Activated CD8-positive, alpha-beta memory T cell treated with anti-CD3 and anti-CD28 coated beads, Interleukin-2, amount 10 ng/mL, durations not matched to agents 7 days and 5 days (primary cell): ENCODE results near the gene IFFO2. TPM values are rescaled to one million over a fixed set of nuclear protein-coding genes. Genes with fewer than 3 reads are reported as not detected.

Experiments
- ATAC-seq: fragments of 150-1000 bp; cut with Tn5 transposase; one replicate; pipeline ENCODE4 v1.10.0; 2021; ENCODE audit warnings: moderate library complexity
- CTCF ChIA-PET: fragments of 350-600 bp; sonication (Branson Sonifier 250); formaldehyde crosslinking; loops from one replicate; lab custom pipeline; 2021; ENCODE audit warnings: antibody characterized with exemption; lab: Charles Lee
- DNase-seq: peaks from one replicate; pipeline ENCODE4 v3.0.0-alpha.2; 2020
- H3K27ac Mint-ChIP-seq: one replicate; pipeline ENCODE4 v1.8.0; 2021; ENCODE audit warnings: mild to moderate bottlenecking, mixed read lengths
- H3K27me3 Mint-ChIP-seq: one replicate; pipeline ENCODE4 v1.8.0; 2021; ENCODE audit warnings: mixed read lengths
- H3K36me3 Mint-ChIP-seq: one replicate; pipeline ENCODE4 v1.8.0; 2021; ENCODE audit warnings: mild to moderate bottlenecking, mixed read lengths
- H3K4me1 Mint-ChIP-seq: one replicate; pipeline ENCODE4 v1.8.0; 2021; ENCODE audit warnings: mixed read lengths
- H3K4me3 Mint-ChIP-seq: one replicate; pipeline ENCODE4 v1.8.0; 2021; ENCODE audit warnings: mild to moderate bottlenecking, moderate library complexity, mixed read lengths
- H3K9me3 Mint-ChIP-seq: one replicate; pipeline ENCODE4 v1.8.0; 2022; ENCODE audit warnings: low read depth, mixed read lengths
- total RNA-seq, 2 experiments: library from RNA; stranded (reverse); gene quantifications; one replicate each; pipeline ENCODE4 v1.2.3, GENCODE V29; 2021

The IFFO2 gene
- total RNA-seq, 2 experiments from 2014 or later, result 12.5 to 13.7 TPM

- DNase-seq, result no peak
- H3K4me3 Mint-ChIP-seq, result no peak overlapping the region
- no peaks in the 10 kb centered on the region for H3K36me3 Mint-ChIP-seq
- no peak overlapping the region for H3K27ac Mint-ChIP-seq
- no peak for ATAC-seq
- no peaks in the 10 kb centered on the region for H3K4me1 Mint-ChIP-seq
- H3K27me3 Mint-ChIP-seq, result peaks cover 18% of the 10 kb centered on the region
- CTCF ChIA-PET, result no interaction called here
- no peaks in the 10 kb centered on the region for H3K9me3 Mint-ChIP-seq
Measured at GRCh38 chr1:18989176-18989799, 32.8 kb upstream of the IFFO2 start.

- H3K9me3 Mint-ChIP-seq, result peaks cover 14% of the 10 kb centered on the region
- peaks cover 43% of the 10 kb centered on the region for H3K27me3 Mint-ChIP-seq
- no peak overlapping the region for H3K27ac Mint-ChIP-seq
- CTCF ChIA-PET, result no interaction called here
- no peaks in the 10 kb centered on the region for H3K4me1 Mint-ChIP-seq
- H3K36me3 Mint-ChIP-seq, result peaks cover 7% of the 10 kb centered on the region
- H3K4me3 Mint-ChIP-seq, result no peak overlapping the region
- ATAC-seq (no peak), DNase-seq (no peak)
Measured at GRCh38 chr1:18981242-18981641, 24.8 kb upstream of the IFFO2 start.

GRCh38 chr1:18978706-18979105 is 22.2 kb upstream of the IFFO2 start:
- Mint-ChIP-seq H3K9me3 (peaks cover 14% of the 10 kb centered on the region), H3K27me3 (peaks cover 34% of the 10 kb centered on the region), H3K4me3 (no peak overlapping the region), H3K36me3 (peaks cover 7% of the 10 kb centered on the region), H3K4me1 (no peaks in the 10 kb centered on the region), H3K27ac (no peak overlapping the region)
- CTCF ChIA-PET, result interaction anchor here (1.1 kb wide), 1 partner anchor 72 kb away, joined by 3 read pairs; no protein-coding TSS in a partner anchor
- ATAC-seq (no peak), DNase-seq (no peak)

- no peaks in the 10 kb centered on the region for H3K4me1 Mint-ChIP-seq
- H3K27ac Mint-ChIP-seq, result no peak overlapping the region
- H3K27me3 Mint-ChIP-seq, result peaks cover 32% of the 10 kb centered on the region
- CTCF ChIA-PET, result no interaction called here
- ATAC-seq (no peak), DNase-seq (no peak)
- H3K9me3 Mint-ChIP-seq, result peaks cover 14% of the 10 kb centered on the region
- peaks cover 7% of the 10 kb centered on the region for H3K36me3 Mint-ChIP-seq
- H3K4me3 Mint-ChIP-seq, result no peak overlapping the region
Measured at GRCh38 chr1:18977428-18977827, 21.0 kb upstream of the IFFO2 start.

- CTCF ChIA-PET, result no interaction called here
- Mint-ChIP-seq H3K4me1 (no peaks in the 10 kb centered on the region), H3K4me3 (no peak overlapping the region), H3K27ac (no peak overlapping the region), H3K9me3 (peaks cover 11% of the 10 kb centered on the region), H3K36me3 (peaks cover 2% of the 10 kb centered on the region), H3K27me3 (peaks cover 25% of the 10 kb centered on the region)
- DNase-seq (no peak), ATAC-seq (no peak)
Measured at GRCh38 chr1:18976096-18976495, 19.6 kb upstream of the IFFO2 start.

- peaks cover under 1% of the 10 kb centered on the region for H3K9me3 Mint-ChIP-seq
Measured at GRCh38 chr1:18974606-18975005, 18.1 kb upstream of the IFFO2 start.

GRCh38 chr1:18974005-18974404 is 17.5 kb upstream of the IFFO2 start:
- Mint-ChIP-seq H3K36me3 (no peaks in the 10 kb centered on the region), H3K9me3 (no peaks in the 10 kb centered on the region), H3K4me3 (no peak overlapping the region), H3K27me3 (peaks cover 18% of the 10 kb centered on the region), H3K4me1 (no peaks in the 10 kb centered on the region), H3K27ac (no peak overlapping the region)
- DNase-seq, result no peak
- no peak for ATAC-seq
- CTCF ChIA-PET, result interaction anchor here (1.5 to 2.3 kb wide), 3 partner anchors 36 to 66 kb away, joined by 3 to 24 read pairs (median 10); no protein-coding TSS in a partner anchor

More at GRCh38 chr1:18974606-18975005, 18.1 kb upstream of the IFFO2 start:
- DNase-seq, result no peak
- Mint-ChIP-seq H3K4me3 (no peak overlapping the region), H3K36me3 (no peaks in the 10 kb centered on the region), H3K27ac (no peak overlapping the region), H3K4me1 (no peaks in the 10 kb centered on the region), H3K27me3 (peaks cover 18% of the 10 kb centered on the region)
- CTCF ChIA-PET, result interaction anchor here (1.7 kb wide), 1 partner anchor 62 kb away, joined by 10 read pairs; no protein-coding TSS in a partner anchor
- ATAC-seq, result no peak

GRCh38 chr1:18973446-18973955 is 17.0 kb upstream of the IFFO2 start:
- CTCF ChIA-PET, result interaction anchor here (1.0 to 2.3 kb wide), 9 partner anchors 11 to 267 kb away, joined by 3 to 24 read pairs (median 5); partner anchors contain the start of gene ALDH4A1
- no peaks in the 10 kb centered on the region for H3K9me3 Mint-ChIP-seq
- H3K36me3 Mint-ChIP-seq, result no peaks in the 10 kb centered on the region
- H3K4me1 Mint-ChIP-seq, result no peaks in the 10 kb centered on the region
- H3K27me3 Mint-ChIP-seq, result peaks cover 18% of the 10 kb centered on the region
- H3K4me3 Mint-ChIP-seq, result no peak overlapping the region
- no peak for ATAC-seq
- DNase-seq, result no peak
- no peak overlapping the region for H3K27ac Mint-ChIP-seq

- ATAC-seq (no peak), DNase-seq (no peak)
- Mint-ChIP-seq H3K36me3 (no peaks in the 10 kb centered on the region), H3K9me3 (no peaks in the 10 kb centered on the region), H3K4me1 (no peaks in the 10 kb centered on the region), H3K4me3 (no peak overlapping the region), H3K27me3 (peaks cover 18% of the 10 kb centered on the region), H3K27ac (no peak overlapping the region)
- CTCF ChIA-PET, result interaction anchor here (0.5 to 2.3 kb wide), 14 partner anchors 12 to 267 kb away, joined by 3 to 24 read pairs (median 4); partner anchors contain the start of gene ALDH4A1
Measured at GRCh38 chr1:18972991-18973390, 16.5 kb upstream of the IFFO2 start.

GRCh38 chr1:18972531-18972930 is 16.1 kb upstream of the IFFO2 start:
- no peak overlapping the region for H3K27ac Mint-ChIP-seq

GRCh38 chr1:18970762-18971161 is 14.3 kb upstream of the IFFO2 start:
- Mint-ChIP-seq H3K4me1 (peaks cover 3% of the 10 kb centered on the region), H3K9me3 (no peaks in the 10 kb centered on the region), H3K36me3 (no peaks in the 10 kb centered on the region), H3K27ac (no peak overlapping the region), H3K27me3 (peaks cover 22% of the 10 kb centered on the region), H3K4me3 (no peak overlapping the region)
- DNase-seq (no peak), ATAC-seq (no peak)
- CTCF ChIA-PET, result interaction anchor here (1.1 to 1.7 kb wide), 4 partner anchors 47 to 64 kb away, joined by 3 to 8 read pairs (median 4); no protein-coding TSS in a partner anchor

More at GRCh38 chr1:18972531-18972930, 16.1 kb upstream of the IFFO2 start:
- Mint-ChIP-seq H3K4me3 (no peak overlapping the region), H3K36me3 (no peaks in the 10 kb centered on the region), H3K27me3 (peaks cover 18% of the 10 kb centered on the region), H3K4me1 (no peaks in the 10 kb centered on the region), H3K9me3 (no peaks in the 10 kb centered on the region)
- ATAC-seq, result peak; percentile 16
- CTCF ChIA-PET, result interaction anchor here (0.5 to 2.3 kb wide), 15 partner anchors 12 to 268 kb away, joined by 3 to 24 read pairs (median 4); partner anchors contain the start of gene ALDH4A1
- DNase-seq, result no peak

- Mint-ChIP-seq H3K36me3 (no peaks in the 10 kb centered on the region), H3K9me3 (no peaks in the 10 kb centered on the region), H3K4me3 (no peak overlapping the region), H3K27ac (no peak overlapping the region), H3K4me1 (peaks cover 5% of the 10 kb centered on the region), H3K27me3 (peaks cover 24% of the 10 kb centered on the region)
- DNase-seq (no peak), ATAC-seq (no peak)
- CTCF ChIA-PET, result interaction anchor here (1.1 to 1.7 kb wide), 4 partner anchors 47 to 63 kb away, joined by 3 to 8 read pairs (median 4); no protein-coding TSS in a partner anchor
Measured at GRCh38 chr1:18970358-18970757, 13.9 kb upstream of the IFFO2 start.

GRCh38 chr1:18967066-18967690 is 10.7 kb upstream of the IFFO2 start:
- no peaks in the 10 kb centered on the region for H3K9me3 Mint-ChIP-seq
- H3K27ac Mint-ChIP-seq, result no peak overlapping the region
- no peak for ATAC-seq

More at GRCh38 chr1:18967066-18967690, 10.7 kb upstream of the IFFO2 start:
- CTCF ChIA-PET, result interaction anchor here (0.7 to 2.0 kb wide), 5 partner anchors 12 to 60 kb away, joined by 3 to 10 read pairs (median 4); no protein-coding TSS in a partner anchor
- Mint-ChIP-seq H3K36me3 (no peaks in the 10 kb centered on the region), H3K4me1 (peaks cover 5% of the 10 kb centered on the region), H3K4me3 (no peak overlapping the region), H3K27me3 (peaks cover 22% of the 10 kb centered on the region)
- DNase-seq, result no peak
